ENCODE data around the gene ZNF764. TPM values are rescaled to one million over a fixed set of nuclear protein-coding genes. Genes with fewer than 3 reads are reported as not detected.

The ZNF764 gene
- total RNA-seq, 1 experiment from 2014 or later = 9.1 TPM

- no peak overlapping the region for H3K9ac ChIP-seq (ENCODE audit: low read length)
- TF ChIP-seq SIN3A (IDR thresholded peaks at IDR 0.05; ENCODE audit: low read depth) (no peak), SP1 (IDR thresholded peaks at IDR 0.05; ENCODE audit: low read depth) (no peak), CBX3 (IDR thresholded peaks at IDR 0.05; ENCODE audit: low read depth) (no peak), ZBTB33 (IDR thresholded peaks at IDR 0.05; ENCODE audit: extremely low read depth, insufficient replicate concordance, low read length) (no peak), REST (IDR thresholded peaks at IDR 0.05; ENCODE audit: low read depth) (no peak), FOSL1 (IDR thresholded peaks at IDR 0.05; ENCODE audit: low read depth) (no peak), ZNF274 (IDR thresholded peaks at IDR 0.05; ENCODE audit: low read depth, low read length) (no peak), POLR2A (IDR thresholded peaks at IDR 0.05; ENCODE audit: borderline replicate concordance, extremely low read depth, insufficient read depth, insufficient read length) (no peak), EZH2 (IDR thresholded peaks at IDR 0.05) (no peak), YY1 (IDR thresholded peaks at IDR 0.05; ENCODE audit: extremely low read depth, insufficient replicate concordance, low read depth, low read length) (no peak), EZH2phosphoT487 (IDR thresholded peaks at IDR 0.05; ENCODE audit: borderline replicate concordance) (no peak), ATF3 (IDR thresholded peaks at IDR 0.05) (no peak), JUND (IDR thresholded peaks at IDR 0.05) (no peak), CEBPB (IDR thresholded peaks at IDR 0.05; ENCODE audit: low read depth) (no peak)
- no peaks in the 10 kb centered on the region for H4K20me1 ChIP-seq (ENCODE audit: insufficient read depth)
- RAD21 ChIA-PET (ENCODE audit: low non-redundant PET in 1 of 2, low total read pairs in 2 of 2, uncharacterized antibody in 2 of 2, unreplicated experiment in 2 of 2) = no interaction called here
- H3K4me3 ChIP-seq (replicated peaks in 1 of 2; ENCODE audit: low read depth in 1 of 2, low read length in 2 of 2) = no peak overlapping the region
- BruUV-seq (replicated peaks) = no TSS peak
- CTCF ChIA-PET = no interaction called here
- peaks cover 14% of the 10 kb centered on the region; the same call in 1 of the 2 replicates for H3K79me2 ChIP-seq (ENCODE audit: insufficient read depth, low read length)
- H3K4me2 ChIP-seq (ENCODE audit: low read length) = no peak overlapping the region
- POLR2A ChIA-PET = no interaction called here
- H3K9me3 ChIP-seq (ENCODE audit: control insufficient read depth in 1 of 2, insufficient read depth in 1 of 2, low read depth in 1 of 2, low read length in 2 of 2) = no peaks in the 10 kb centered on the region
- intact Hi-C loops (cut with micrococcal nuclease) = no loop called here
- DNase-seq (ENCODE audit: low read depth, low spot score) = no peak
- no peaks in the 10 kb centered on the region for H3K27me3 ChIP-seq (ENCODE audit: insufficient read depth, low read length)
- H2AFZ ChIP-seq (ENCODE audit: low read depth, low read length, poor library complexity, severe bottlenecking) = no peak overlapping the region
- H3K9me2 ChIP-seq (ENCODE audit: insufficient read depth) = no peaks in the 10 kb centered on the region
- H3K27ac ChIP-seq (ENCODE audit: low read depth, low read length) = no peak overlapping the region
- H3K4me1 ChIP-seq (ENCODE audit: control insufficient read depth in 1 of 2, insufficient read depth in 2 of 2, low read length in 2 of 2) = peaks cover 10 to 21% of the 10 kb centered on the region in 2 experiments
- ATAC-seq = no peak
- peaks cover 4% of the 10 kb centered on the region in 2 experiments; a peak in 2 of 4 replicates for H3K36me3 ChIP-seq (ENCODE audit: control insufficient read depth in 1 of 2, insufficient read depth in 2 of 2, low read length in 2 of 2)
These were observed 2.1 kb downstream of the ZNF764 start for GRCh38 chr16:30556125-30556473.

Measured in HCT116 (cell line).